Fibroblast of upper back skin (primary cell): ENCODE measurements around the gene OAS2.
A peak's percentile ranks its signal among the peaks of the same experiment; 100 is the strongest.
"Not testable (repeated sequence)": the region's sequence is repeated elsewhere in the genome, so short reads cannot be mapped to it uniquely, and the experiment has no call there.

Source experiments
- DNase-seq: peaks from one replicate; pipeline ENCODE4 v3.0.0-alpha.2; 2013

OAS2 gene

GRCh38 chr12:112986291-112986800 is 8.0 kb downstream of the OAS2 start:
- no peak for DNase-seq

- DNase-seq, result no peak
These were observed 9.2 kb downstream of the OAS2 start for GRCh38 chr12:112987561-112987960.

DNA sequence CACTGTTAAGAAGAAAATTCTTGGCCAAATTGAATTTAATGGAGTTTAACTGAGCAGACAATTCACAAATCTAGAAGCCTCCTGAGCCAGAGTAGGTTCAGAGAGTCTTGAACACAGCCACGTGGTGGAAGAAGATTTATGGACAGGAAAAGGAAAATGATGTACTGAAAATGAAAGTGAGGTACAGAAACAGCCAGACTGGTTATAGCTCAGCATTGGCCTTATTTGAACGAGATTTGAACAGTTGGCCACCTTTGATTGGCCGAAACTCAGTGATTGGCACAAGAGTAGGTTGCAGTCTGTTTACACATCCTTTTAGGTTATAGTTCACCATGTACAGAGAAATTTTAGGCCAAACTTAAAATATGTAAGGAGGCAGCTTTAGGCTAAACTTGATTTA is 9.9 kb downstream of the OAS2 start:
- no peak for DNase-seq

DNA sequence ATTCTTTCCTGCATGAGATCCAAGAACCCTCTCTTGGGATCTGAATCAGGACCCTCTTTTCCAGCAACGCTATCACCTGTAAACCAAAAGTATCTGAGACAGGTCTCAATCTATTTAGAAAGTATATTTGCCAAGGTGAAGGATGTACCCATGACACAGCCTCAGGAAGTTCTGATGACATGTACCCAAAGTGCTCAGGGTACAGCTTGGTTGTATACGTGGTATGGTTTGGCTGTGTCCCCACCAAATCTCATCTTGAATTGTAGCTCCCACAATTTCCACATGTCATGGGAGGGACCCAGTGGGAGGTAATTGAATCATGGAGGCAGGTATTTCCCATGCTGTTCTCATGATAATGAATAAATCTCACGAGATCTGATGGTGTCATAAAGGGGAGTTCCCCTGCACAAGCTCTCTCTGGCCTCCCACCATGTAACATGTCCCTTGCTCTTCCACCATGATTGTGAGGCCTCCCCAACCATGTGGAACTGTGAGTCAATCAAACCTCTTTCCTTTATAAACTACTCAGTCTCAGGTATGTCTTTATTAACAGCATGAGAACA is 10.6 kb downstream of the OAS2 start:
- DNase-seq, result not testable (repeated sequence)

DNA sequence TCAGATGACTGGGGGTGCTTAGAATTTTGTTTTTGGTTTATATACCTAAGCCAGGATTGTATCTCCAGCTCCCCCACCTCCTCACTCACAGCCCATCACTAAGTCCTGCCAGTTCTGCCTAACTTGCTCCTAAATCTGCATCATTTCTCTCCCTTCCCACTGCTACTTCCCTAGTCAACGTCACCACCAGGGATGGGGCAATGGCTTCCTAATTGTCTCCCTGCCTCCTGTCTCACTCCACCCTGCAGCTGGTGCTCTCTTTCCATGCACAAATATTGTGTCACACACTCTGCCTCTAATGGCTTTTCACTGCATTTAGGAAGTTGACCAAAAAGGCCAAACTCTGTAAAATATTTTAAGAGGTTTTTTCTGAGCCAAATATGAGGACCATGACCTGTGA is 11.5 kb downstream of the OAS2 start:
- DNase-seq, result no peak

DNA sequence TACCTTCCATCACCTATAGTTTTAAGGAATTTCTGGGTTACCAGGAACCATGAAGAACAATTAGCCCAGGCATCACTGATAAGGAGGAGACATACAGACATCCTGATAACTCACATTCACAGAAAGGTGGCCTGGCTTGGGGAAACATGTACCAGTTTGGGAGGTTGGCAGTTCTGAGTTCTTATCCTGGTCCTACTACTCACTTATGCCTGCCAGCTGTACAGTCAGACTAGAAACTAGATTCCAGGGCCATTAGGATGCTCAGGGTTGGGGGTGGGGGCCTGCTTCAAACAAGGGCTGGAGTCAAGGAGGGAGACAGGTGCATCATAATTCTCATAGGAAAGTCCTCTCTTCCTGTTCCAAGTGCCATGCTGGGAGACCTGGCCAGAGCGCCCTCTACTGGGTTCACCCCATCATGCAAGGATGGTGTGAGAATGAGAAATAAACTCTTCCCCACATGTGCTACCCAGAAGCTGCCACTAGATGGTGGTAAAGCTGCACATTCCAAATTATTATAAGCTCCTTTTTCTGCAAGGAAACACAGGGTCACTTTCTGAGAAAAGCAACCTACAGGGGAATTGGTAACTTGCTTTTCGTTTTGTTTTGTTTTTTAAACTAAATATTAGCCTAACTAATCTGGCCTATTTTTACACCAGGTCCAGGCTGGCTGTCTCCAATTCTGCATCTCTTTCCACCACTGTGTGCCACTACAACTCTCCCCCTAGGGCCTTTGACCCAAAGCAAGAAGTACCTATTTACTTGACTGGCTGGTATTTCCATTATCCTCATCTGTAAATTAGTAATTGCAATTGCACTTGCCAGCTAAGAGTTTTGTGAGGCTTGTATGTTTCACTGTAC is 14.5 kb downstream of the OAS2 start:
- peak; percentile 58 for DNase-seq

- DNase-seq, result no peak
These were observed 16.7 kb downstream of the OAS2 start for GRCh38 chr12:112995008-112995407.

DNA sequence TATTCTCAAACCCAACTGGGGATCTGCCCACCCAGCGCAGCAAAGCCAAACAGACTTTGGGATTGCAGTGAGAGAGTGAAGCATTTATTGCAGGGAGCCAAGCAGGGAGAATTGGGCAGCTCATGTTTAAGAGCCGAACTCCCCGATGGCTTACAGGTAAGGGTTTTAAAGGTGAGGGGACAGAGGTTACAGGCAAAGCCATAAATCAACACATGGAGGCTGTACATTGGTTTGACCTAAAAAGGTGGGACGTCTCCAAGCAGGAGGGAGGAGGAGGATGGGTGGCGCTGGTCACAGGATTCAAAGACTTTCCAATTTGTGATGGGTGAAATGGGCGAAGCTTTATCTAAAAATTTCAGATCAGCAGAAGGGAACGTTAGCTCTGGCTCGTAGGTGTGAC is 18.2 kb downstream of the OAS2 start:
- no peak for DNase-seq

- DNase-seq, result no peak
These were observed 19.2 kb downstream of the OAS2 start for GRCh38 chr12:112997506-112997905.

DNA sequence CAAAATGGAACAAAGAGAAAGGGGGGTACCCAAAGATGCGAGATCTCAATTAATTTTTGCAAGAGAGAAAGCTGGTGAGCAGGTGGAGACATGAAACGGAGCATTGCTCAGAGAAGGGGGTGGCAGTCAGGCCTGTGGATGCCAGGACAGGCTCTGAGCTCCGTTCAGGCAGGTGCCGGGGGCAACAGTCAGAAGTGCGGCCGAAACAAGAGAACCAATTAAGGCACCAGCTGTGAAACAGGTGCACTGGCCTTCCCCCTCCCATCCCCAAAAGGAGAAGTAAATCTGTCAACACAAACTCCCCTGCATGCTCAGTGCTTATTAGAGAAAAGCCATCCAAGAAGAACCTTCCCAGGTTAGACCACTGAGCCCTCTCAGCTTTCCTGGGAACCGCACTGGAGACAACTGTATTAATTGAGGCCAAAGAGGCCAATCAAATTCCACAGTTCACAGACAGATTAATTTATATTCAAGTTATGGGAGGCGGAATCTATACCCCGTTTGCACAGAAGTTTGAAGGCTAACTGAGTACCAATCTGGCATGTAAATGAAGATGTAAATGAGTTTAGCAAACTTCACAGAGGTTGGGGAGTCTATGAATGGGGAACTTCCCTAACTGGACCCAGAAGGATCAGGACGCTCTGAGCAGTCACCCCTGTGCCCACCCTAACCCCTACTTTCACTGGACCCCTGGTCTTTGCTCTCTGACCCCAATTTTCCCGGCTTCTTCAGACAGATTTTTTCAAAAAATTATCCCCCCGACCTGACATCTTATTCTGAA is 20.9 kb downstream of the OAS2 start:
- DNase-seq, result no peak

DNA sequence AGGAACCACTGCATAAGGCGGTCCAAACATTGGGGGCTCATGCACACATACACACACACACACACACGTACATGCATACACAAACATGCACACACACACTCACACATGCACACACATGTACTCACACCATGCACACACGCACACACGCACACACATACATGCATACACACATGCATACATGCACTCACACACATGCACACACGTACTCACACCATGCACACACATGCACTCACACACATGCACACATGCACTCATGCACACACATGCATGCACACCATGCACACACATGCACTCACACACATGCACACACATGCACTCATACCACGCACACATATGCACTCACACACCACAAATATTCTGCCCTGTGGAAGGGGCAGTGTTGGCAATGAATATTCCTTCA is 22.1 kb downstream of the OAS2 start:
- DNase-seq, result no peak

- no peak for DNase-seq
These were observed 23.8 kb downstream of the OAS2 start for GRCh38 chr12:113002155-113002554.

GRCh38 chr12:113002676-113003075 is 24.4 kb downstream of the OAS2 start:
- no peak for DNase-seq

DNA sequence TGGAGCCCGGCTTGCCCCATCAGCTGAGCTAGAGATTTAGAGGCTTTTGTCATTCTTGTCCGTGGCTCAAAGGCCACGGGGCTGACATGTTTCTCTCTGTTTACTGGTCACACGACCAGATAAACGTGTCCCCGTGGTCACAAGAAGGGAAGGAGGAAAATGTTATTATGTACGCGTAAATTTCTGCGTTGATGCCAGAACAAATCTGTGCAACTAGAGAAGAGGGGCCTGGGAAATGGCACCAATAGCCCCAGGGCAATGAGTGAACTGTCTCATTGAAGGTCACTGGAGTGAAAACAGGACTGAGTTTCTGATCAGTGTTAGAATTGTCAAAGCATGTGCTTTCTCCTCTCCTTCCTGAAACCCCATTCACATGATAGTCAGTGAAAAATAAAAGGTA is 25.3 kb downstream of the OAS2 start:
- DNase-seq, result no peak

DNA sequence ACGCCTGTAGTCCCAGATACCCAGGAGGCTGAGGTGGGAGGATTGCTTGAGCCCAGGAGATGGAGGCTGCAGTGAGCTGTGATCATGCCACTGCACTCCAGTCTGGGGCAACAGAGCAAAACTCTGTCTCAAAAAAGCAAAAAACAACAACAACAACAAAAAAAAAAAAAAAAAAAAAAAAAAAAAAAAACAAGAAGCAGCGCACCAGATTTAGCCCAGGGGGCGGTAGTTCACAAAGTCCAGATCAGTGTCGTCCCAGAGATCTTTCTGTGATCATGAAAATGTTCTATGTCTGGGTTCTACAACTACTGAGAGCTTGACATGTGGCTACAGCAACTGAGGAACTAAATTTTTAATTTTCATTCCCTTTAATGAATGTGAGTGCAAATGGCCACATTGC is 27.4 kb downstream of the OAS2 start:
- no peak for DNase-seq

DNA sequence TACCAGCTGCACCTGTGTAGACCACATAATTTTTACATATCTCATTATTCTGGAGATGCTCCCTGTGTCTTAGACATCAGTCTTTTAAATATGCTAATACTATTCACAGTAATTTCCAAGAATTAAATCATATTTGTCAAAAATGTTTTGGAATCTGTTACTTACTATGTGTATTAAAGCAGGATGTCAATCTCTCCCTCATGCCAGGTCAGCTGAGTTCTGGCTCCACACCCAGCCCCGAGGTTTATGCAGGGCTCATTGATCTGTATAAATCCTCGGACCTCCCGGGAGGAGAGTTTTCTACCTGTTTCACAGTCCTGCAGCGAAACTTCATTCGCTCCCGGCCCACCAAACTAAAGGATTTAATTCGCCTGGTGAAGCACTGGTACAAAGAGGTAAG is 27.9 kb downstream of the OAS2 start:
- no peak for DNase-seq

DNA sequence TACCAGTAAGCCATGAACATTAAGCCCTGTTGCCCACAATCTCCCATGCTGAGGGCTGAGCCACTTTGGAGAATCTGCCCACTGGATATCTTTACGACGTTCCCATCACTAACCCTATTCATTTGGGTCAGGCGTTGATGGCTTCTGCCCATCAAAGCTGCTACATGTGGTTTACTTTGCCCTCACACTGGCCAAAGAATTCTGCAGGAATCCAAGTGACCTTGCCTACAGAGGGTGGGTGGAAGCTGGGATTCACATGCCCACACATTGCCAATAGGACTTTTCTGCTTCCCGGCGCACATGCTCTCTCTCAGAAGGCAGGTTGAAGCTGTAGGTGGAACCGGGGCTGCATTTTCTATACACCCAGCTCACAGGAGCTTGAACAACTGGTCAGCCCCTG is 28.3 kb downstream of the OAS2 start:
- DNase-seq, result no peak

- DNase-seq, result no peak
These were observed 28.8 kb downstream of the OAS2 start for GRCh38 chr12:113007166-113007565.

GRCh38 chr12:113010701-113011100 is 32.4 kb downstream of the OAS2 start:
- no peak for DNase-seq

DNA sequence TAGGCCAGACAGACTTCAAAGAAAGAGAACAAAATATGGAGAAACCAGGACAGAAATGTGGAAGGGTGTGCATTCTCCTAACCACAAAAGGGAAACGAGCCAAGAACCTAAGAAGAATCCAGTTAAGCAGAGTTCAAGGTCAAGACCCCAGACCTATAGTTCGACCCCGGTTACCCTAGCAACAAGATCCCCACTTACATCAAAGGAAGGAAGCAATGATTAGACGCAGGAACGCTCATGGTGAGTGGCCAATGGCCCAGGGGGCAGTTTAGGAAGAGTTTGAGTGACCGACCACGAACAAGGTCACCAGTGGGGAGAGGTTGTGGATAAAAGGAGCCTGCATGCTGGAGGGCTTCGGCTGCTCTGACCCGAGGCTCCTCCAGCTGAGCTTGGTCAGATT is 36.2 kb downstream of the OAS2 start:
- no peak for DNase-seq

GRCh38 chr12:113016796-113017195 is 38.5 kb downstream of the OAS2 start:
- no peak for DNase-seq

DNA sequence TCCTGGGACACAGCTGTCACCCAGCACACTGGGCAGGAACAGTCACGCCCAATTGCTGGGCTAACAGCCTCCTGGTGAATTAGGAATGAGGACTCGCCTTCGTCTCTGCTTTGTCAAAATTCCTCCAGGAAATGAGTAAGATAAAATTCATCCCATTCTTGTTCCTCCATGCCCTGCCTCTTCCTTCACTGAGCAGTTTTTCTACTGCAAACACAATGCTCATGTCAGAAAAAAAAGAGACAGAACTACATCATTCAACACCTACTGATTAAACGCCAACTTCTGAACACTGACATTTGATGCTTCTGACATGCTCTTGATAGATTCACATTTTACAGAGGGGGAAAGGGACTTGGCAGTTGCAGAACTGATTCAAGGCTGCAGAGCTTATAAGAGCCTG is 40.7 kb downstream of the OAS2 start:
- no peak for DNase-seq

DNA sequence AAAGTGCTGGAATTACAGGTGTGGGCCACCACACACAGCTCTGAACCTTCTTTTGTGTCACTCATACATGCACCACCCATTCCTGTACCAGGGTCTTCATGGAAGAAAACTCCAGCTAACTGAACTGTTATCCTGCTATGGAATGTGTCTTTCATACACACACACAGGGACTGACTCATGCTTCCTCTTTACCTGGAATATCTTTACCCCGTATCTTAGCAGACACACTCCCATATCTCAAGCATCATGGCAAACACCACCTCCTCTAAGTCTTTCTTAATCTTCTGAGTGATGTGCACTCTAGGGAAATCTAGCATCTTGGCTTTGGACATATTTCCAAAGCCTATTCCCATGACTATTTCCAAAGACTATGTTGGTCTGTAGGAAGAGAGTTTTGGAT is 43.2 kb downstream of the OAS2 start:
- no peak for DNase-seq
